ENCODE results near the gene LMOD1. TPM values are rescaled to one million over a fixed set of nuclear protein-coding genes. Genes with fewer than 3 reads are reported as not detected.

The LMOD1 gene
- total and polyA plus RNA-seq, 2 donors (not counting 3 experiments of a cell fraction or from before 2014, with no cell fraction given): 0.19 to 0.33 TPM

DNA sequence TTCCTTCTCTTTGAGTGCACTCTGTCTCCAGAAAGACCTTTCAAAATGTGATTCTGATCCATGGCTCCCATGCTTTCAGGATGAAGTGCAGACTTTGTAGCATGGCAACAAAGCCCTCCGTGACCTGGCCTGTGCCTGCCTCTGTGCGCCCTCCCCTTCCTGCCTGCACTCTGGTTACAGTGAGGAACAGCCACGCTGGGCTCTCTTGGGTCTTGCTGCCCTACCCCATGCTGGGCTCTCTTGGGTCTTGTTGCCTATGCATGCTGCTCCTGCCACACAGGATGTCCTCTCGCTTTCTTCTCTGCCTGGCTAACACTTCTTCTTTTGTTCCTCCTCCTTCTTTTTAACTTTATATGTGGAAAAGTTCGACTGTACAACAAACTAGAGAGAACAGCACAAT is 28.0 kb downstream of the LMOD1 start:
- no peak overlapping the region for H3K27ac ChIP-seq (ENCODE audit: insufficient read depth, low read depth, low read length)
- no peak overlapping the region for H3K4me2 ChIP-seq (ENCODE audit: insufficient read depth, low read length)
- H3K9me1 ChIP-seq (replicated peaks; ENCODE audit: control insufficient read depth, extremely low read depth, insufficient read depth, low read length): no peaks in the 10 kb centered on the region
- H3K4me3 ChIP-seq (replicated peaks in 1 of 3; ENCODE audit: insufficient read depth in 1 of 3, low read depth in 1 of 3, low read length in 3 of 3): no peak overlapping the region
- BruUV-seq (replicated peaks): no TSS peak
- TF ChIP-seq, protein P1, sequence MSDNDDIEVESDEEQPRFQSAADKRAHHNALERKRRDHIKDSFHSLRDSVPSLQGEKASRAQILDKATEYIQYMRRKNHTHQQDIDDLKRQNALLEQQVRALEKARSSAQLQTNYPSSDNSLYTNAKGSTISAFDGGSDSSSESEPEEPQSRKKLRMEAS (IDR thresholded peaks at IDR 0.05; ENCODE audit: insufficient read depth, insufficient read length): no peak
- TF ChIP-seq JUN (IDR thresholded peaks at IDR 0.05; ENCODE audit: borderline replicate concordance, insufficient read depth, insufficient read length, low read depth): no peak
- TF ChIP-seq, protein P2, sequence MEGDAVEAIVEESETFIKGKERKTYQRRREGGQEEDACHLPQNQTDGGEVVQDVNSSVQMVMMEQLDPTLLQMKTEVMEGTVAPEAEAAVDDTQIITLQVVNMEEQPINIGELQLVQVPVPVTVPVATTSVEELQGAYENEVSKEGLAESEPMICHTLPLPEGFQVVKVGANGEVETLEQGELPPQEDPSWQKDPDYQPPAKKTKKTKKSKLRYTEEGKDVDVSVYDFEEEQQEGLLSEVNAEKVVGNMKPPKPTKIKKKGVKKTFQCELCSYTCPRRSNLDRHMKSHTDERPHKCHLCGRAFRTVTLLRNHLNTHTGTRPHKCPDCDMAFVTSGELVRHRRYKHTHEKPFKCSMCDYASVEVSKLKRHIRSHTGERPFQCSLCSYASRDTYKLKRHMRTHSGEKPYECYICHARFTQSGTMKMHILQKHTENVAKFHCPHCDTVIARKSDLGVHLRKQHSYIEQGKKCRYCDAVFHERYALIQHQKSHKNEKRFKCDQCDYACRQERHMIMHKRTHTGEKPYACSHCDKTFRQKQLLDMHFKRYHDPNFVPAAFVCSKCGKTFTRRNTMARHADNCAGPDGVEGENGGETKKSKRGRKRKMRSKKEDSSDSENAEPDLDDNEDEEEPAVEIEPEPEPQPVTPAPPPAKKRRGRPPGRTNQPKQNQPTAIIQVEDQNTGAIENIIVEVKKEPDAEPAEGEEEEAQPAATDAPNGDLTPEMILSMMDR (IDR thresholded peaks at IDR 0.05; ENCODE audit: extremely low read depth in 1 of 2, insufficient read depth in 1 of 2, low read depth in 1 of 2, low read length in 2 of 2): no peak
- no peaks in the 10 kb centered on the region for H4K20me1 ChIP-seq (replicated peaks; ENCODE audit: control insufficient read depth, extremely low read depth, insufficient read depth, low read length)
- ChIA-PET POLR2A (no interaction called here), CTCF (interaction anchor here (1.2 to 2.2 kb wide), 2 partner anchors 22 to 28 kb away, joined by 5 to 9 read pairs; partner anchors contain the start of gene LMOD1)
- no peaks in the 10 kb centered on the region for H3K27me3 ChIP-seq (ENCODE audit: control insufficient read depth in 2 of 2, insufficient read depth in 2 of 2, low read length in 2 of 2)
- no peaks in the 10 kb centered on the region for H3K79me2 ChIP-seq (ENCODE audit: control insufficient read depth, insufficient read depth, low read length)
- H3K4me1 ChIP-seq (ENCODE audit: control insufficient read depth, extremely low read depth, insufficient read depth, low read length): peaks cover 19% of the 10 kb centered on the region
- FAIRE-seq (no peak), DNase-seq (ENCODE audit: low read depth, low spot score) (no peak)
- intact Hi-C loops (cut with micrococcal nuclease) (no loop called here), dilution Hi-C loops (cut with MboI; ENCODE audit: extremely low pct_ligation_motif_present, low sequenced_read_pairs) (no loop called here)
- H3K36me3 ChIP-seq (ENCODE audit: control insufficient read depth in 2 of 2, extremely low read depth in 1 of 2, insufficient read depth in 2 of 2, low read length in 2 of 2): no peaks in the 10 kb centered on the region
- no peak overlapping the region for H2AFZ ChIP-seq (ENCODE audit: low read depth, low read length)
- H3K9me3 ChIP-seq (replicated peaks; ENCODE audit: control insufficient read depth, insufficient read depth, low read length): no peaks in the 10 kb centered on the region
- H3K9ac ChIP-seq (replicated peaks; ENCODE audit: extremely low read depth, insufficient read depth, low read length): no peak overlapping the region

DNA sequence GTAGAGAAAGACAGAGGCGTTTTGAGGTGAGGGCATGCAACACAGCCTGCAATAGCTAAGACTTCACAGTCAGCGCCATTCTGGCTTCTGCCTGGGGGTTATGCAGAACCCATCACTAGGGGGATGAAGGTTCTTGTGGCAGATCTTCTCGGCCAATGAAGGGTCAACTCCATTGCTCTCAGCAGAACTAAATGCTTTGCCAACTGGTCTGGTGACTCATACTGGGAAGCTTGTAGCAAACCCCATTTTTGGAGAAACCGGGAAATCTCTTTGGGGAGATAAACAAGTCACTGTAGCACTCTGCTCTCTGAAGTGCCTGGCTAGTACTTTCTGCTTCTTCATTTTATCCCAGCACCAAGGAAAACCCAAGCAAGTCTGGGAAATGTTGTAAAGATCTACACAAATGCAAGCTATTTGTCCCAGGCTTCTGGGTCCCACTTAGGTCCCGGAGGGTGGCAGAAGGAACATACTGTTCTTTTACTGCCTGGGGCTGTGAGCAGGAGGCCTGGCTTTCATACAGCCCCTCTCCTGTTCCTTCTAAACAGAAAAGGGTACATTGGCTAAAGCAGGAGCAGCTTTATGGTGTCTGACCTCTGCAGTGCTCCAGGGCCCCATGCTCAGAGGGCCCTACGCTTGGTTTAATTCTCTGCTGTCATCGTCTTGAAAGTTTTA is 28.9 kb downstream of the LMOD1 start:
- POLR2A ChIA-PET: interaction anchor here (1.2 to 2.5 kb wide), 3 partner anchors 13 to 38 kb away, joined by 3 to 8 read pairs (median 4); partner anchors contain the start of genes LMOD1 and TIMM17A
- CTCF ChIA-PET: interaction anchor here (0.6 to 2.2 kb wide), 7 partner anchors 13 to 82 kb away, joined by 3 to 9 read pairs (median 3); partner anchors contain the start of gene LMOD1
- no peak for TF ChIP-seq EZH2 (IDR thresholded peaks at IDR 0.05; ENCODE audit: borderline replicate concordance, low read depth, low read length, severe bottlenecking)
- TF ChIP-seq, protein P2 (IDR thresholded peaks at IDR 0.05; ENCODE audit: extremely low read depth in 1 of 2, insufficient read depth in 1 of 2, low read depth in 1 of 2, low read length in 2 of 2): no peak
- TF ChIP-seq POLR2AphosphoS5 (IDR thresholded peaks at IDR 0.05; ENCODE audit: insufficient read depth, low read depth, low read length): no peak
- peak; percentile 40 for TF ChIP-seq FOS (IDR thresholded peaks at IDR 0.05; ENCODE audit: borderline replicate concordance, insufficient read depth, low read length)
- peak; percentile 16 for TF ChIP-seq GATA2 (IDR thresholded peaks at IDR 0.05; ENCODE audit: insufficient read depth, insufficient read length, low read depth, low read length)
- TF ChIP-seq MYC (IDR thresholded peaks at IDR 0.05; ENCODE audit: low read depth, low read length): no peak
- TF ChIP-seq POLR2A (IDR thresholded peaks at IDR 0.05; ENCODE audit: low read depth, low read length): no peak
- TF ChIP-seq JUN (IDR thresholded peaks at IDR 0.05; ENCODE audit: borderline replicate concordance, insufficient read depth, insufficient read length, low read depth): peak; percentile 45
- TF ChIP-seq, protein P1 (IDR thresholded peaks at IDR 0.05; ENCODE audit: insufficient read depth, insufficient read length): no peak
- dilution Hi-C loops (cut with MboI; ENCODE audit: extremely low pct_ligation_motif_present, low sequenced_read_pairs): no loop called here
- peak overlapping the region; percentile 1 for H2AFZ ChIP-seq (ENCODE audit: low read depth, low read length)
- no peaks in the 10 kb centered on the region for H3K9me3 ChIP-seq (replicated peaks; ENCODE audit: control insufficient read depth, insufficient read depth, low read length)
- no peaks in the 10 kb centered on the region for H4K20me1 ChIP-seq (replicated peaks; ENCODE audit: control insufficient read depth, extremely low read depth, insufficient read depth, low read length)
- H3K4me1 ChIP-seq (ENCODE audit: control insufficient read depth, extremely low read depth, insufficient read depth, low read length): peaks cover 19% of the 10 kb centered on the region
- FAIRE-seq: no peak
- peak overlapping the region; percentile 20 for H3K4me2 ChIP-seq (ENCODE audit: insufficient read depth, low read length)
- H3K79me2 ChIP-seq (ENCODE audit: control insufficient read depth, insufficient read depth, low read length): no peaks in the 10 kb centered on the region
- H3K27me3 ChIP-seq (ENCODE audit: control insufficient read depth in 2 of 2, insufficient read depth in 2 of 2, low read length in 2 of 2): no peaks in the 10 kb centered on the region
- H3K9ac ChIP-seq (replicated peaks; ENCODE audit: extremely low read depth, insufficient read depth, low read length): no peak overlapping the region
- DNase-seq (ENCODE audit: low read depth, low spot score): peak; percentile 80
- peak overlapping the region; percentile 35 for H3K27ac ChIP-seq (ENCODE audit: insufficient read depth, low read depth, low read length)
- intact Hi-C loops (cut with micrococcal nuclease): loop anchor here (1.0 to 2.0 kb wide), 2 partner anchors 13 to 21 kb away; no protein-coding TSS in a partner anchor
- H3K9me1 ChIP-seq (replicated peaks; ENCODE audit: control insufficient read depth, extremely low read depth, insufficient read depth, low read length): no peaks in the 10 kb centered on the region
- H3K4me3 ChIP-seq (replicated peaks in 1 of 3; ENCODE audit: insufficient read depth in 1 of 3, low read depth in 1 of 3, low read length in 3 of 3): no peak overlapping the region
- no peaks in the 10 kb centered on the region for H3K36me3 ChIP-seq (ENCODE audit: control insufficient read depth in 2 of 2, extremely low read depth in 1 of 2, insufficient read depth in 2 of 2, low read length in 2 of 2)
- no TSS peak for BruUV-seq (replicated peaks)

All from endothelial cell of umbilical vein (primary cell).